Activated CD8-positive, alpha-beta memory T cell treated with anti-CD3 and anti-CD28 coated beads for 36 hours (primary cell): Measurements from ENCODE around the gene FAM193A. TPM values are rescaled to one million over a fixed set of nuclear protein-coding genes. Genes with fewer than 3 reads are reported as not detected.

Experiments
- CTCF ChIA-PET: fragments of 350-600 bp; sonication (Branson Sonifier 250); formaldehyde crosslinking; loops from one replicate; lab custom pipeline; 2021; ENCODE audit warnings: antibody characterized with exemption; lab: Charles Lee
- POLR2A ChIA-PET: fragments of 350-600 bp; sonication (Branson Sonifier 250); formaldehyde crosslinking; loops from one replicate; lab custom pipeline; 2021; ENCODE audit warnings: antibody characterized with exemption; lab: Charles Lee
- total RNA-seq, 2 experiments: library from RNA; stranded (reverse); gene quantifications; one replicate each; pipeline ENCODE4 v1.2.3, GENCODE V29; 2021

FAM193A gene
- total RNA-seq, 2 experiments from 2014 or later, result 21.1 to 21.4 TPM

GRCh38 chr4:2551118-2551517 is 14.7 kb downstream of the FAM193A start:
- ChIA-PET POLR2A (interaction anchor here (0.8 kb wide), 1 partner anchor 70 kb away, joined by 4 read pairs; no protein-coding TSS in a partner anchor), CTCF (no interaction called here)

- POLR2A ChIA-PET, result interaction anchor here (0.7 to 1.1 kb wide), 2 partner anchors 17 to 20 kb away, joined by 5 to 10 read pairs; partner anchors contain the start of gene FAM193A
- CTCF ChIA-PET, result no interaction called here
These were observed 16.4 kb downstream of the FAM193A start for GRCh38 chr4:2552806-2553205.

- POLR2A ChIA-PET, result interaction anchor here (0.5 kb wide), 1 partner anchor 557 kb away, joined by 3 read pairs; no protein-coding TSS in a partner anchor
- CTCF ChIA-PET, result no interaction called here
These were observed 21.9 kb downstream of the FAM193A start for GRCh38 chr4:2558301-2558700.

- POLR2A ChIA-PET, result no interaction called here
- CTCF ChIA-PET, result no interaction called here
These were observed 23.7 kb downstream of the FAM193A start for GRCh38 chr4:2560167-2560566.

GRCh38 chr4:2565533-2565932 is 29.1 kb downstream of the FAM193A start:
- POLR2A ChIA-PET, result interaction anchor here (0.7 kb wide), 1 partner anchor 18 kb away, joined by 12 read pairs; no protein-coding TSS in a partner anchor

GRCh38 chr4:2570036-2570435 is 33.6 kb downstream of the FAM193A start:
- ChIA-PET POLR2A (interaction anchor here (1.5 kb wide), 1 partner anchor 32 kb away, joined by 6 read pairs; no protein-coding TSS in a partner anchor), CTCF (interaction anchor here (0.6 kb wide), 1 partner anchor 98 kb away, joined by 4 read pairs; no protein-coding TSS in a partner anchor)

More at GRCh38 chr4:2565533-2565932, 29.1 kb downstream of the FAM193A start:
- CTCF ChIA-PET, result no interaction called here

- POLR2A ChIA-PET, result interaction anchor here (1.1 to 1.5 kb wide), 2 partner anchors 33 to 34 kb away, joined by 3 to 6 read pairs; partner anchors contain the start of gene FAM193A
- CTCF ChIA-PET, result interaction anchor here (0.7 kb wide), 1 partner anchor 158 kb away, joined by 3 read pairs; no protein-coding TSS in a partner anchor
These were observed 34.2 kb downstream of the FAM193A start for GRCh38 chr4:2570551-2571222.

- ChIA-PET CTCF (no interaction called here), POLR2A (interaction anchor here (0.6 kb wide), 1 partner anchor 121 kb away, joined by 3 read pairs; no protein-coding TSS in a partner anchor)
These were observed 35.6 kb downstream of the FAM193A start for GRCh38 chr4:2572076-2572475.

GRCh38 chr4:2572866-2573265 is 36.4 kb downstream of the FAM193A start:
- ChIA-PET POLR2A (interaction anchor here (0.5 to 0.6 kb wide), 2 partner anchors 20 to 120 kb away, joined by 3 to 5 read pairs; no protein-coding TSS in a partner anchor), CTCF (no interaction called here)

GRCh38 chr4:2574009-2574408 is 37.6 kb downstream of the FAM193A start:
- ChIA-PET POLR2A (no interaction called here), CTCF (no interaction called here)

GRCh38 chr4:2574863-2575262 is 38.4 kb downstream of the FAM193A start:
- CTCF ChIA-PET, result no interaction called here
- POLR2A ChIA-PET, result no interaction called here

- ChIA-PET CTCF (no interaction called here), POLR2A (no interaction called here)
These were observed 39.8 kb downstream of the FAM193A start for GRCh38 chr4:2576290-2576689.

GRCh38 chr4:2578106-2578505 is 41.7 kb downstream of the FAM193A start:
- POLR2A ChIA-PET, result no interaction called here

GRCh38 chr4:2579910-2580309 is 43.5 kb downstream of the FAM193A start:
- ChIA-PET CTCF (no interaction called here), POLR2A (no interaction called here)

More at GRCh38 chr4:2578106-2578505, 41.7 kb downstream of the FAM193A start:
- CTCF ChIA-PET, result no interaction called here

GRCh38 chr4:2583092-2583491 is 46.6 kb downstream of the FAM193A start:
- ChIA-PET CTCF (no interaction called here), POLR2A (no interaction called here)

GRCh38 chr4:2583517-2583916 is 47.1 kb downstream of the FAM193A start:
- POLR2A ChIA-PET, result no interaction called here
- CTCF ChIA-PET, result no interaction called here

GRCh38 chr4:2586502-2586901 is 50.1 kb downstream of the FAM193A start:
- POLR2A ChIA-PET, result no interaction called here
- CTCF ChIA-PET, result no interaction called here

GRCh38 chr4:2587213-2587823 is 50.9 kb downstream of the FAM193A start:
- POLR2A ChIA-PET, result no interaction called here
- CTCF ChIA-PET, result interaction anchor here (0.6 to 1.0 kb wide), 2 partner anchors 12 to 233 kb away, joined by 3 to 4 read pairs; no protein-coding TSS in a partner anchor

- ChIA-PET POLR2A (interaction anchor here (0.6 kb wide), 1 partner anchor 58 kb away, joined by 4 read pairs; no protein-coding TSS in a partner anchor), CTCF (interaction anchor here (0.8 kb wide), 1 partner anchor 422 kb away, joined by 3 read pairs; no protein-coding TSS in a partner anchor)
These were observed 51.8 kb downstream of the FAM193A start for GRCh38 chr4:2588259-2588658.

- ChIA-PET CTCF (no interaction called here), POLR2A (no interaction called here)
These were observed 54.7 kb downstream of the FAM193A start for GRCh38 chr4:2591189-2591588.
